Fibroblast of the conjunctiva (primary cell): ENCODE results near the gene SCN9A.

ENCODE experiments used
- DNase-seq: peaks from one replicate; pipeline ENCODE4 v3.0.0-alpha.2; 2010; ENCODE audit warnings: low read depth

The SCN9A gene

GRCh38 chr2:166173263-166173662 is 202.5 kb downstream of the SCN9A start:
- no peak for DNase-seq

GRCh38 chr2:166171216-166171615 is 204.5 kb downstream of the SCN9A start:
- no peak for DNase-seq

- DNase-seq: no peak
Observed at GRCh38 chr2:166170356-166170755, 205.4 kb downstream of the SCN9A start.

GRCh38 chr2:166167449-166167848 is 208.3 kb downstream of the SCN9A start:
- no peak for DNase-seq

GRCh38 chr2:166163775-166164174 is 212.0 kb downstream of the SCN9A start:
- no peak for DNase-seq

GRCh38 chr2:166158546-166158945 is 217.2 kb downstream of the SCN9A start:
- no peak for DNase-seq

GRCh38 chr2:166157578-166157977 is 218.2 kb downstream of the SCN9A start:
- no peak for DNase-seq

GRCh38 chr2:166156985-166157490 is 218.7 kb downstream of the SCN9A start:
- no peak for DNase-seq

- DNase-seq: no peak
Observed at GRCh38 chr2:166155589-166155988, 220.2 kb downstream of the SCN9A start.

- no peak for DNase-seq
Observed at GRCh38 chr2:166154685-166155338, 220.9 kb downstream of the SCN9A start.

GRCh38 chr2:166152064-166152463 is 223.7 kb downstream of the SCN9A start:
- DNase-seq: no peak

- DNase-seq: no peak
Observed at GRCh38 chr2:166148500-166149400, 227.0 kb downstream of the SCN9A start.

GRCh38 chr2:166147883-166148282 is 227.9 kb downstream of the SCN9A start:
- no peak for DNase-seq
